Large intestine (tissue), 3 donors: ENCODE data around the gene RFX4. TPM values are rescaled to one million over a fixed set of nuclear protein-coding genes. Genes with fewer than 3 reads are reported as not detected.
"Not testable (repeated sequence)": the region's sequence is repeated elsewhere in the genome, so short reads cannot be mapped to it uniquely, and the experiment has no call there.

Experiments used
- DNase-seq, 2 donors: peaks; one replicate each; pipeline versions ENCODE4 v3.0.0 to v3.0.0-alpha.2; 2013
- H3K27ac ChIP-seq: one replicate; pipeline ENCODE4 v1.5.1; 2013; ENCODE audit warnings: low read length
- H3K27me3 ChIP-seq: 2 replicates; pipeline ENCODE4 v1.6.1; 2013; ENCODE audit warnings: low read length; ENCODE audit not compliant: control insufficient read depth, insufficient read depth
- H3K36me3 ChIP-seq: 2 replicates; pipeline ENCODE4 v1.6.1; 2013; ENCODE audit warnings: low read length; ENCODE audit not compliant: control insufficient read depth, insufficient read depth
- H3K4me1 ChIP-seq: one replicate; pipeline ENCODE4 v1.6.1; 2013; ENCODE audit warnings: low read length; ENCODE audit not compliant: control insufficient read depth, insufficient read depth
- H3K4me3 ChIP-seq: one replicate; pipeline ENCODE4 v1.5.1; 2013; ENCODE audit warnings: low read length
- H3K9me3 ChIP-seq: one replicate; pipeline ENCODE4 v1.6.1; 2013; ENCODE audit warnings: mild to moderate bottlenecking, low read depth, low read length, moderate library complexity; ENCODE audit not compliant: control insufficient read depth
- WGBS: methylation state at CpG from one replicate; pipeline ENCODE4 v1.1.5; 2013; ENCODE audit warnings: low lambda C conversion rate; ENCODE audit not compliant: insufficient coverage; 5-methylcytosine and 5-hydroxymethylcytosine counted together
- polyA plus RNA-seq: library from polyadenylated mRNA; unstranded; fragments of 120-200 nt; gene quantifications from one replicate; pipeline ENCODE4 v1.2.1, GENCODE V29; 2013

RFX4 gene
- polyA plus RNA-seq, 1 donor, result 0.13 TPM

GRCh38 chr12:106724116-106724515 is 141.3 kb downstream of the RFX4 start:
- no peak overlapping the region for H3K4me3 ChIP-seq
- peak overlapping the region; percentile 71 for H3K27ac ChIP-seq
- DNase-seq, result no peak
- WGBS, result no CpG with 5 or more reads among the region's 1 CpG
- H3K4me1 ChIP-seq, result peaks cover 18% of the 10 kb centered on the region
- no peaks in the 10 kb centered on the region for H3K9me3 ChIP-seq
- H3K36me3 ChIP-seq, result no peaks in the 10 kb centered on the region
- H3K27me3 ChIP-seq, result no peaks in the 10 kb centered on the region

DNA sequence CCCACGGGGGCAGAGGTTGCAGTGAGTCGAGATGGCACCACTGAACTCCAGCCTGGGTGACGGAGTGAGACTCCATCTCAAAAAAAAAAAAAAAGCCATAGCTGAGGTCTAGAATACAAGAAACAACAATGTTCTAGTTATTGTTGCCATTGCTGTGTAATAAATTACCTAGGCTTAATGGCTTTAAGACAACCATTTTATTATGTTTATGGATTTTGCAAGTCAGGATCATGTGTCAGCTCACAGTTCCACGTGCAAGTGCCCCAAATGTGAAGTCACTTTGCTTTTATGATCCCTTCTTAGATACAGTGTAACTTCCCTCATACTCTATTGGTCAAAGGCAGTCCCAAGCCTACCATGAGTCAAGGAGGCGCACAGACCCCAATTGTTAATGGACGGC is 142.1 kb downstream of the RFX4 start:
- H3K4me3 ChIP-seq, result no peak overlapping the region
- no peaks in the 10 kb centered on the region for H3K36me3 ChIP-seq
- H3K4me1 ChIP-seq, result peaks cover 19% of the 10 kb centered on the region
- no peaks in the 10 kb centered on the region for H3K9me3 ChIP-seq
- no peaks in the 10 kb centered on the region for H3K27me3 ChIP-seq
- DNase-seq, result peak; percentile 65 to 81
- no peak overlapping the region for H3K27ac ChIP-seq
- WGBS, result 82% methylated on average over 3 of the region's 6 CpGs

GRCh38 chr12:106726603-106727202 is 143.9 kb downstream of the RFX4 start:
- not testable (repeated sequence) for H3K27me3 ChIP-seq, H3K9me3 ChIP-seq, H3K36me3 ChIP-seq, H3K4me3 ChIP-seq, H3K27ac ChIP-seq, DNase-seq
- 100% methylated on average over 1 of the region's 5 CpGs for WGBS
- peaks cover 21% of the 10 kb centered on the region for H3K4me1 ChIP-seq

DNA sequence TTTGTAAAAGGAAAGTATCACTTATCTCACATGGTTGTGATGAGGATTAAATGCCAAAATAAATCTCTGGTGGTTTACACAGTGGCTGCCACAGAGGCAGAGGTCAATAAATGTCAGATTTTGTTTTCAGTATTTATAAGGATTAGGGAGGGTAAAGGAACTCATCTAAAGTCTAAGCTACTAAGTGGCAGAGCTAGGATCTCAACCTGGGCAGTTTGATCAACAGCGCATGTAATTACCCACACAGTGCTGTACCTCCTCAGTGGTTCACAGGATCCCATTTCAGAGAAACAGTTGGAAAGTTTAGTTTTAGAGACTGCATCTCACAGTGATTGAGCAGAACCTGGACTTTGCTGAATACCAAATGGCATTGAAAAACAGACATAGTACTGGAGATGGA is 146.8 kb downstream of the RFX4 start:
- Histone ChIP-seq H3K4me1 (peaks cover 11% of the 10 kb centered on the region), H3K36me3 (no peaks in the 10 kb centered on the region), H3K27me3 (no peaks in the 10 kb centered on the region), H3K9me3 (no peaks in the 10 kb centered on the region), H3K27ac (no peak overlapping the region), H3K4me3 (no peak overlapping the region)
- no peak for DNase-seq
- WGBS, result no CpG with 5 or more reads among the region's 1 CpG

GRCh38 chr12:106732890-106733289 is 150.1 kb downstream of the RFX4 start:
- no CpG with 5 or more reads among the region's 5 CpGs for WGBS
- no peak overlapping the region for H3K4me3 ChIP-seq

GRCh38 chr12:106733660-106734059 is 150.9 kb downstream of the RFX4 start:
- peak in 1 of 2 donors; percentile 76 for DNase-seq
- no peaks in the 10 kb centered on the region for H3K36me3 ChIP-seq
- 71% methylated on average over 2 of the region's 4 CpGs for WGBS

More at GRCh38 chr12:106732890-106733289, 150.1 kb downstream of the RFX4 start:
- peak overlapping the region; percentile 66 for H3K27ac ChIP-seq
- H3K4me1 ChIP-seq, result peaks cover 9% of the 10 kb centered on the region
- H3K27me3 ChIP-seq, result no peaks in the 10 kb centered on the region
- H3K36me3 ChIP-seq, result no peaks in the 10 kb centered on the region
- no peak for DNase-seq
- no peaks in the 10 kb centered on the region for H3K9me3 ChIP-seq

DNA sequence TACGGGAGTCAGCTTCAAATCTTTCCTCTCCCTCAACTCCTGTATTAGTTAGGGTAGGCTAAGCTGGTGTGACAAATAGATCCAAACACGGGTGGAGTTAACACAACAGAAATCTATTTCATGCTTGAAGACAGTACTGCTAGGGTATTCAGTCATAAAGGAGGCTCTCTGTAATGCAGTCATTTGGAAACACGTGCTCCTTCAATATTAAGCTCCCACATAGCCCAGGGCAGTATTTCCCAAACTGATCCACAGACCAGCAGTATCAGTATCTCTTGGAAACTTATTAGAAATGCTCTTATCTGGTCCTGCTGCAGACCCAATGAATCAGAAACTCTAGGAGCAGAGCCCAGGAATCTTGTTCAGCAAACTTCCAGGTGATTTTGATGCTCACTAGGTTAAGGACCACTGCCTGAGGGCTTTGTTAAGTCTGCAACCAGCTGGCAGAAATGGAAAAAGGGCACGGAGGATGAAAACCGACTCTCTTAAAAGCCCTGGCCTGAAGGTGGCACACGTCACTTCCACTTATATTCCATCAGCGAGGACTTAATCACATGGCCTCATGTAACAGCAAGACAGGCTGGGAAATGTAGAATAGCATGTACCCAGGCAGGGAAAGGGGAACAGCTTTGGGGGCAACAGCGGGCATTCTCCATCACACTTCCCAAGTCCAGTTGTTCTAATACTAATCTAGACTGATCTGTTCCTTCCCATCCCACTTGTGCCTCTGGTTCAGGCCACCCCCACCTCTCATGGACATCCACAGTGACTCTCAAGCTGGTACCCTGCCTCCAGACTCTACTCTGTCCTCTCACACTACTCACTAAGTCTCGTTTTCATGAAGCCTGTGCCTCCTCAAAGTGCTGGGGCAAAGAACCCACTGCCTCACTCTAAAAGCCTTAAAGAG is 153.5 kb downstream of the RFX4 start:
- peaks cover 8% of the 10 kb centered on the region for H3K4me1 ChIP-seq
- no peak overlapping the region for H3K27ac ChIP-seq
- no peaks in the 10 kb centered on the region for H3K9me3 ChIP-seq
- no peaks in the 10 kb centered on the region for H3K27me3 ChIP-seq
- 80% methylated on average over 1 of the region's 9 CpGs for WGBS
- H3K36me3 ChIP-seq, result no peaks in the 10 kb centered on the region
- DNase-seq, result no peak
- no peak overlapping the region for H3K4me3 ChIP-seq

More at GRCh38 chr12:106733660-106734059, 150.9 kb downstream of the RFX4 start:
- Histone ChIP-seq H3K4me1 (peaks cover 9% of the 10 kb centered on the region), H3K9me3 (no peaks in the 10 kb centered on the region), H3K4me3 (no peak overlapping the region), H3K27ac (peak overlapping the region; percentile 66), H3K27me3 (no peaks in the 10 kb centered on the region)

- Histone ChIP-seq H3K27me3 (peaks cover 2% of the 10 kb centered on the region), H3K36me3 (no peaks in the 10 kb centered on the region), H3K27ac (peak overlapping the region; percentile 59), H3K9me3 (no peaks in the 10 kb centered on the region), H3K4me3 (no peak overlapping the region), H3K4me1 (peaks cover 2% of the 10 kb centered on the region)
- DNase-seq, result peak in 1 of 2 donors; percentile 51
- WGBS, result 100% methylated on average over 1 of the region's 4 CpGs
These were observed 156.5 kb downstream of the RFX4 start for GRCh38 chr12:106739318-106739717.

- 30% methylated on average over 2 of the region's 10 CpGs for WGBS
- DNase-seq, result peak in 1 of 2 donors; percentile 45
- Histone ChIP-seq H3K4me1 (peaks cover 2% of the 10 kb centered on the region), H3K36me3 (no peaks in the 10 kb centered on the region), H3K27ac (peak overlapping the region; percentile 59), H3K9me3 (no peaks in the 10 kb centered on the region), H3K4me3 (no peak overlapping the region), H3K27me3 (peaks cover 2% of the 10 kb centered on the region)
These were observed 157.2 kb downstream of the RFX4 start for GRCh38 chr12:106739815-106740530.

GRCh38 chr12:106740818-106741217 is 158.0 kb downstream of the RFX4 start:
- Histone ChIP-seq H3K27ac (peak overlapping the region; percentile 59), H3K27me3 (peaks cover 2% of the 10 kb centered on the region), H3K36me3 (no peaks in the 10 kb centered on the region), H3K9me3 (no peaks in the 10 kb centered on the region), H3K4me3 (no peak overlapping the region), H3K4me1 (peaks cover 2% of the 10 kb centered on the region)
- WGBS, result 100% methylated on average over 3 of the region's 5 CpGs
- no peak for DNase-seq
